ENCODE measurements around the gene CD59.

GRCh38 chr11:33668468-33668825 lies 67.8 kb downstream of the CD59 start:
- no peak for TF ChIP-seq ZNF24 (IDR thresholded peaks at IDR 0.05)
- no peak for TF ChIP-seq GABPA (IDR thresholded peaks at IDR 0.05; ENCODE audit: low read depth)
